KMS-11 (cell line): ENCODE measurements around the gene OR2T11.
"Not testable (repeated sequence)": the region's sequence is repeated elsewhere in the genome, so short reads cannot be mapped to it uniquely, and the experiment has no call there.

ENCODE experiments used
- H2AFZ ChIP-seq: fragments of 200-600 bp; sonication (generic); 2 replicates; pipeline ENCODE4 v1.6.1; 2016; ENCODE audit warnings: antibody characterized with exemption, mixed run types, low read depth
- H3K27ac ChIP-seq: fragments of 200-600 bp; sonication (generic); 2 replicates; pipeline ENCODE4 v1.6.1; 2016; ENCODE audit warnings: mild to moderate bottlenecking, mixed run types
- H3K27me3 ChIP-seq: fragments of 200-600 bp; sonication (generic); 2 replicates; pipeline ENCODE4 v1.6.1; 2017; ENCODE audit warnings: mild to moderate bottlenecking, low read depth, mixed run types, moderate library complexity; ENCODE audit not compliant: insufficient read depth
- H3K36me3 ChIP-seq: fragments of 200-600 bp; sonication (generic); 2 replicates; pipeline ENCODE4 v1.6.1; 2017; ENCODE audit warnings: mild to moderate bottlenecking, mixed run types; ENCODE audit not compliant: insufficient read depth
- H3K4me1 ChIP-seq: fragments of 200-600 bp; sonication (generic); 2 replicates; pipeline ENCODE4 v1.6.1; 2016; ENCODE audit warnings: mild to moderate bottlenecking, low read depth, mixed run types; ENCODE audit not compliant: poor library complexity, severe bottlenecking
- H3K4me2 ChIP-seq: fragments of 200-600 bp; sonication (generic); 2 replicates; pipeline ENCODE4 v1.7.0; 2016; ENCODE audit warnings: mild to moderate bottlenecking, mixed run types
- H3K4me3 ChIP-seq: fragments of 200-600 bp; sonication (generic); IDR thresholded peaks from 2 replicates; pipeline ENCODE4 v1.6.1; 2017; ENCODE audit warnings: low read depth, low read length, mixed read lengths; ENCODE audit not compliant: insufficient read depth
- H3K79me2 ChIP-seq: fragments of 200-600 bp; sonication (generic); 2 replicates; pipeline ENCODE4 v1.6.1; 2016; ENCODE audit warnings: low read depth, mixed run types; ENCODE audit not compliant: insufficient read depth
- H3K9ac ChIP-seq: fragments of 200-600 bp; sonication (generic); 2 replicates; pipeline ENCODE4 v1.6.1; 2016; ENCODE audit warnings: mild to moderate bottlenecking, mixed run types
- H4K20me1 ChIP-seq: fragments of 200-600 bp; sonication (generic); 2 replicates; pipeline ENCODE4 v1.6.1; 2016; ENCODE audit warnings: mild to moderate bottlenecking, mixed run types; ENCODE audit not compliant: insufficient read depth
- TF ChIP-seq, protein P1 (sequence below): fragments of 200-600 bp; sonication (generic); conservative IDR thresholded peaks from 2 replicates; pipeline ENCODE4 v1.6.1; 2017; ENCODE audit warnings: low read depth, mild to moderate bottlenecking, antibody characterized with exemption, low read length, moderate library complexity, mixed read lengths

OR2T11 gene

DNA sequence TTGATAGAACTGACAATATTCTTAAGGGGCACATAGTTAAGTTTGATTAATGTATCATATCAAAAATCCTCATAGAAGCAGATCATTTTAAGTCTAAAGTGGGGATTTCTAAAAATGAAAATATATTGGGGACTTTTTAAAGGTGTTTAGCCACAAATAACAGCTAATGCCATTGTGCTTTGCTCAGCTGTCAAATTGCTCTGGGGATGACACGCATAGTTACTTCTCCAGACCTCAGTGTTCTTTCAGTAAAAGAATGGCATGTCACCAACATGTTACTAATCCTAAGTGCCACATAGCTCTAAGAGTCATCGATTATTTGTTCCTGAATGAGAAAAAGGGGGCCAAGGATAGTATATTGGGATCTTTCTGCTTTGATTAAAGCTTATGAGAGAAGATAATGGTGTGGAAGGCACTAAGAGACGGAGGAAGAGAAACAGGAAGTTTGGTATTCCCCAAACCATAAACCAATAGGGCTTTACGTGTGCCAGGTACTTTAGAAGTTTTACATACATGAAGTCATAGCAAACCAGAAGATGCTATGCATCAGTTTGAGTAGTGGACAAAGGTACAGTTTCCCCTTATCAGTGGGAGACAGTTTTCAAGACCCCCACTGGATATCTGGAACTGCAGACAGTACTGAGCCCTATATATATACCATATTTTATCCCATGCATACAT is 8.2 kb upstream of the OR2T11 start:
- H2AFZ ChIP-seq, H3K27ac ChIP-seq, H3K4me2 ChIP-seq, H3K4me3 ChIP-seq, H3K27me3 ChIP-seq, H4K20me1 ChIP-seq, H3K4me1 ChIP-seq, H3K9ac ChIP-seq, H3K36me3 ChIP-seq, H3K79me2 ChIP-seq: not testable (repeated sequence)

DNA sequence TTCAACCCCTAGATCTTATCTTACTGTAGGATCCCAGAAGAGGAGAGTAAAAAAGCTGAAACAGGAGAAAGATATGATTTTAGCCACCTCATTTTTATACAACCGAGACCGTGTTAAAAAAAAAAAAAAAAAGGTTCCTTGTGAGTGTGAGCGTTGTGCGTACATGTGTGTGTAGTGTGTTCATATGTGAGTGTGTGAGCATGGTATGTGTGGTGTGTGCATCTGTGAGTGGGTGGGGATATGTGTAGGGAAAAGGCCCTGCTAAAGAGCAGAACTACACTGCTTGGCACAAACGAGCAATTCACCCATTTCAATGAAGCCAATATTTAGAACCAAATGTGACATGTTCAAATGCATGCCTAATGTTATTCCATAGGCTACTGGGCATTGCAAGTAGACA is 6.7 kb upstream of the OR2T11 start:
- H3K27ac ChIP-seq, H3K4me3 ChIP-seq, H3K27me3 ChIP-seq, H3K79me2 ChIP-seq, H4K20me1 ChIP-seq, H3K36me3 ChIP-seq, H2AFZ ChIP-seq, H3K4me1 ChIP-seq, H3K4me2 ChIP-seq, H3K9ac ChIP-seq: not testable (repeated sequence)

DNA sequence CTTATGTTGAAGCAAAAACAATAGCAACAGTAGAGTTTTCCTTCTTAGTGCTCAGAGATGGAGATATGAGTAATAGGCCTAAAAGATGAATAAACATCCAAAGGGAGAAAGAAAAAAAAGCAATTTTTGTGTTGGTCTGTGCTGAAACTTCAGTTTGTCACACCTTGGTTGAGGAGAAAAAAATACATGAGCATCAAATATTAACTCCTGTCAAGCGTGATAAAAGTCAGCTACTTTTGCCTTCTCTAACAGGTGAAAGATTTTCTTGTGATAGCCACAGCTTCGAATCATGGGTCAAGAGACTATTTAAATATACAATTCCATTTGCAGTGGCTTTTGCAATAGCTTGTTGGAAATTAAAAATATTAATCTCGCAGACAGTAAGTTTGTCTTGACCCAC is 6.0 kb upstream of the OR2T11 start:
- not testable (repeated sequence) for H3K27ac ChIP-seq, H3K4me2 ChIP-seq, H4K20me1 ChIP-seq, H3K79me2 ChIP-seq, H3K4me1 ChIP-seq, H3K4me3 ChIP-seq, H2AFZ ChIP-seq, H3K9ac ChIP-seq, H3K27me3 ChIP-seq, H3K36me3 ChIP-seq

DNA sequence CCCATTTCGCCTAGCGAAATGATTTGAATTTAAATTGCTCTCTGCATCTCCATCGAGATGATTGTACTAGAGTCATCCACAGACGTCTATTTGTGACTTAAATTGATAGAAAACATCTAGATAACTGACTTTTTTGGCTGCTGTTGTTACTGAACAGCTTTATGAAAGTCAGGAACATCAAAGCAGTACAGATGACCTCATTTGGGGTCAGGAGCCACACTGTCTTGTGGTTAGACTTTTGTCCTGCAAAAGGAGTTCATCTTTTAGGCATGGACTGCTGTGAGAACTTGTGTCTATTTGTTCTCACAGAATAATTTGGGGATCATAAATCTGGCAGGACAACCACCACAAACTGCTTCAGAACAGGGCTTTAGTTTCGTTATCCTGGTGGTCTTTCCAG is 4.8 kb upstream of the OR2T11 start:
- not testable (repeated sequence) for H3K9ac ChIP-seq, H3K27me3 ChIP-seq, H2AFZ ChIP-seq, H3K79me2 ChIP-seq, H4K20me1 ChIP-seq, H3K27ac ChIP-seq, H3K36me3 ChIP-seq, H3K4me3 ChIP-seq, H3K4me1 ChIP-seq, H3K4me2 ChIP-seq

- not testable (repeated sequence) for H3K4me1 ChIP-seq, H3K9ac ChIP-seq, H3K4me3 ChIP-seq, H3K27ac ChIP-seq, H4K20me1 ChIP-seq, H3K27me3 ChIP-seq, H2AFZ ChIP-seq, H3K4me2 ChIP-seq, H3K36me3 ChIP-seq, H3K79me2 ChIP-seq
Measured at GRCh38 chr1:248636612-248637011, 1.7 kb upstream of the OR2T11 start.

DNA sequence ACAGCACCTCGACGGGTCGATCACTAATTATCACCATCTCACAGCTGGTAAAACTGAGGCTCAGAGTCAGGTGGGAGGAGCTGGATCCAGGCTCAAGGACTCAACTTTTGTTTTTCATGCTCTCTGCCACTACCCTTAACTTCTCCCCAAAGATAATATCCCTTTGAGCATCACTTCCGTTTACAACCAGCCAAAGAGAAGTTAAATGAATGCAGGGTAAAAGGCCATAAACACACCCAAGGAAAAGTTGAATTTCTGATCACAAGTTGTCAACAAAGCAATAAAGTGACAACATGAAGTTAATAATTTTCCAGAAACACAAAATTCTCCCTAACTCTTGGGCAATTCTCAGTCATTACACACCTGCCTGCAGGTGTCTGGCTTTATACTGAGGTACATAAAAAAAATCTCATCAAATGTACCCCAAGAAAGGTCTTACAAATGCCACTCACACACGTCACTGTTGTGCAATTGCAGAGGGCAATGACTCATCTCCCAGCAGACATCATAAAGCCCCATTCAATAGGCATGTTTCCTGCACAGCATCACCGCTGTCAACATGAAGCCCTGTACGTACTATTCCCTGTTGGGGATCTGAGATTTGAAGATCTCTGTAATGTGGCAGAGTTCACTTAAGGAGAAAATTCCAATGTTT is 3.4 kb downstream of the OR2T11 start:
- H3K79me2 ChIP-seq: no peaks in the 10 kb centered on the region
- TF ChIP-seq, protein P1, sequence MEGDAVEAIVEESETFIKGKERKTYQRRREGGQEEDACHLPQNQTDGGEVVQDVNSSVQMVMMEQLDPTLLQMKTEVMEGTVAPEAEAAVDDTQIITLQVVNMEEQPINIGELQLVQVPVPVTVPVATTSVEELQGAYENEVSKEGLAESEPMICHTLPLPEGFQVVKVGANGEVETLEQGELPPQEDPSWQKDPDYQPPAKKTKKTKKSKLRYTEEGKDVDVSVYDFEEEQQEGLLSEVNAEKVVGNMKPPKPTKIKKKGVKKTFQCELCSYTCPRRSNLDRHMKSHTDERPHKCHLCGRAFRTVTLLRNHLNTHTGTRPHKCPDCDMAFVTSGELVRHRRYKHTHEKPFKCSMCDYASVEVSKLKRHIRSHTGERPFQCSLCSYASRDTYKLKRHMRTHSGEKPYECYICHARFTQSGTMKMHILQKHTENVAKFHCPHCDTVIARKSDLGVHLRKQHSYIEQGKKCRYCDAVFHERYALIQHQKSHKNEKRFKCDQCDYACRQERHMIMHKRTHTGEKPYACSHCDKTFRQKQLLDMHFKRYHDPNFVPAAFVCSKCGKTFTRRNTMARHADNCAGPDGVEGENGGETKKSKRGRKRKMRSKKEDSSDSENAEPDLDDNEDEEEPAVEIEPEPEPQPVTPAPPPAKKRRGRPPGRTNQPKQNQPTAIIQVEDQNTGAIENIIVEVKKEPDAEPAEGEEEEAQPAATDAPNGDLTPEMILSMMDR: no peak

GRCh38 chr1:248630551-248630950 is 4.3 kb downstream of the OR2T11 start:
- no peaks in the 10 kb centered on the region for H4K20me1 ChIP-seq
- no peaks in the 10 kb centered on the region for H3K36me3 ChIP-seq
- no peak overlapping the region for H2AFZ ChIP-seq
- no peak overlapping the region for H3K9ac ChIP-seq
- no peaks in the 10 kb centered on the region for H3K27me3 ChIP-seq
- H3K27ac ChIP-seq: no peak overlapping the region
- no peaks in the 10 kb centered on the region for H3K79me2 ChIP-seq
- H3K4me2 ChIP-seq: no peak overlapping the region
- H3K4me3 ChIP-seq: no peak overlapping the region
- TF ChIP-seq, protein P1: no peak
- no peaks in the 10 kb centered on the region for H3K4me1 ChIP-seq

More for the DNA sequence above, 3.4 kb downstream of the OR2T11 start:
- no peaks in the 10 kb centered on the region for H3K4me1 ChIP-seq
- no peak overlapping the region for H3K9ac ChIP-seq
- H3K27ac ChIP-seq: no peak overlapping the region
- no peaks in the 10 kb centered on the region for H4K20me1 ChIP-seq
- no peak overlapping the region for H2AFZ ChIP-seq
- no peak overlapping the region for H3K4me3 ChIP-seq
- no peaks in the 10 kb centered on the region for H3K36me3 ChIP-seq
- no peak overlapping the region for H3K4me2 ChIP-seq
- no peaks in the 10 kb centered on the region for H3K27me3 ChIP-seq
